ENCODE measurements around the gene FTL.

The FTL gene

DNA sequence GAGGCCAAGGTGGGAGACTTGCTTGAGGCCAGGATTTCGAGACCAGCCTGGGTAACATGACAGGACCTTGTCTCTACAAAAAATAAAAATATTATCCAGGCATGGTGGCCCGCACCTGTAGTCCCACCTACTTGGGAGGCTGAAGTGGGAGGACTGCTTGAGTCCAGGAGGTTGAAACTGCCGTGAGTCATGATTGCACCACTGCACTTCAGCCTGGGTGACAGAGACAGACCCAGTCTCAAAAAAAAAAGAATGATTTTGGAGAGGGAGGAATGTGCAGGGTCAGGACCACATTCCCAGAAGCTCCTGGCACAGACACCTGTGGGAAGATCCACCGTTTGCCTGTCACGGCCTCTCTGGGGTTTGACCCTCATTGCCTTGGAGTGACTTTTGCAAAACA is 19.7 kb upstream of the FTL start:
- TF ChIP-seq EZH2phosphoT487 (IDR thresholded peaks at IDR 0.05; ENCODE audit: borderline replicate concordance, low read length): no peak
- TF ChIP-seq, protein P1, sequence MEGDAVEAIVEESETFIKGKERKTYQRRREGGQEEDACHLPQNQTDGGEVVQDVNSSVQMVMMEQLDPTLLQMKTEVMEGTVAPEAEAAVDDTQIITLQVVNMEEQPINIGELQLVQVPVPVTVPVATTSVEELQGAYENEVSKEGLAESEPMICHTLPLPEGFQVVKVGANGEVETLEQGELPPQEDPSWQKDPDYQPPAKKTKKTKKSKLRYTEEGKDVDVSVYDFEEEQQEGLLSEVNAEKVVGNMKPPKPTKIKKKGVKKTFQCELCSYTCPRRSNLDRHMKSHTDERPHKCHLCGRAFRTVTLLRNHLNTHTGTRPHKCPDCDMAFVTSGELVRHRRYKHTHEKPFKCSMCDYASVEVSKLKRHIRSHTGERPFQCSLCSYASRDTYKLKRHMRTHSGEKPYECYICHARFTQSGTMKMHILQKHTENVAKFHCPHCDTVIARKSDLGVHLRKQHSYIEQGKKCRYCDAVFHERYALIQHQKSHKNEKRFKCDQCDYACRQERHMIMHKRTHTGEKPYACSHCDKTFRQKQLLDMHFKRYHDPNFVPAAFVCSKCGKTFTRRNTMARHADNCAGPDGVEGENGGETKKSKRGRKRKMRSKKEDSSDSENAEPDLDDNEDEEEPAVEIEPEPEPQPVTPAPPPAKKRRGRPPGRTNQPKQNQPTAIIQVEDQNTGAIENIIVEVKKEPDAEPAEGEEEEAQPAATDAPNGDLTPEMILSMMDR (IDR thresholded peaks at IDR 0.05; ENCODE audit: low read depth, low read length, poor library complexity, severe bottlenecking): no peak
- Histone ChIP-seq H4K20me1 (ENCODE audit: control insufficient read depth, insufficient read depth, low read depth, low read length) (no peaks in the 10 kb centered on the region), H3K4me1 (ENCODE audit: control insufficient read depth, low read length) (peaks cover 8% of the 10 kb centered on the region), H3K4me2 (ENCODE audit: low read length) (no peak overlapping the region), H3K27me3 (ENCODE audit: control insufficient read depth, low read length) (no peaks in the 10 kb centered on the region), H3K9me3 (ENCODE audit: control insufficient read depth, insufficient read depth, low read length) (peaks cover 14% of the 10 kb centered on the region), H3K79me2 (ENCODE audit: control insufficient read depth, low read length) (no peaks in the 10 kb centered on the region), H3K27ac (ENCODE audit: low read depth, low read length) (no peak overlapping the region), H3K36me3 (ENCODE audit: control insufficient read depth, low read length) (no peaks in the 10 kb centered on the region), H3K9me2 (replicated peaks; ENCODE audit: control insufficient read depth, low read length) (no peaks in the 10 kb centered on the region), H3K4me3 (ENCODE audit: low read length) (no peak overlapping the region), H3F3A (ENCODE audit: control insufficient read depth, insufficient read depth) (no peaks in the 10 kb centered on the region)

DNA sequence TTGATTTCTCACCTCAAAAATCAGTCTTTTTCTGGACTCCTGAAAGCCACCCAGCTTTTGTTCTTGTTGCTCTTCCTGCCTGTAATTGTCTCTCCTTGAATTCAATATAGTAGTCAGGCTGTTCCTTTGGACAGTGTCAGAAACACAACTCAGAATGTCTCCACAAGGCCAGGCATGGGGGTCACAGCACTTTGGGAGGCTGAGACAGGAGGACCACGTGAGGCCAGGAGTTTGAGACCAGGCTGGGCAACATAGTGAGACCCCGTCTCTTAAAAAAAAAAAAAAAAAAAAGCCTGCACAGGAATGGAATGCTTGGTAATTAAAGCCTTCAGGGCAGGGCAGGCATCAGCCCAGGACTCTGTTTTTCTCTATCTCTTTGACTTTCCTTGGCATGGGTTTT is 19.3 kb upstream of the FTL start:
- Histone ChIP-seq H3K9me2 (replicated peaks; ENCODE audit: control insufficient read depth, low read length) (no peaks in the 10 kb centered on the region), H4K20me1 (ENCODE audit: control insufficient read depth, insufficient read depth, low read depth, low read length) (no peaks in the 10 kb centered on the region), H3F3A (ENCODE audit: control insufficient read depth, insufficient read depth) (no peaks in the 10 kb centered on the region), H3K4me3 (ENCODE audit: low read length) (no peak overlapping the region), H3K36me3 (ENCODE audit: control insufficient read depth, low read length) (no peaks in the 10 kb centered on the region), H3K27me3 (ENCODE audit: control insufficient read depth, low read length) (no peaks in the 10 kb centered on the region), H3K79me2 (ENCODE audit: control insufficient read depth, low read length) (no peaks in the 10 kb centered on the region), H3K9me3 (ENCODE audit: control insufficient read depth, insufficient read depth, low read length) (peaks cover 14% of the 10 kb centered on the region), H3K4me1 (ENCODE audit: control insufficient read depth, low read length) (peaks cover 12% of the 10 kb centered on the region), H3K4me2 (ENCODE audit: low read length) (no peak overlapping the region), H3K27ac (ENCODE audit: low read depth, low read length) (no peak overlapping the region)
- TF ChIP-seq EZH2phosphoT487 (IDR thresholded peaks at IDR 0.05; ENCODE audit: borderline replicate concordance, low read length): no peak
- TF ChIP-seq, protein P1 (IDR thresholded peaks at IDR 0.05; ENCODE audit: low read depth, low read length, poor library complexity, severe bottlenecking): no peak

DNA sequence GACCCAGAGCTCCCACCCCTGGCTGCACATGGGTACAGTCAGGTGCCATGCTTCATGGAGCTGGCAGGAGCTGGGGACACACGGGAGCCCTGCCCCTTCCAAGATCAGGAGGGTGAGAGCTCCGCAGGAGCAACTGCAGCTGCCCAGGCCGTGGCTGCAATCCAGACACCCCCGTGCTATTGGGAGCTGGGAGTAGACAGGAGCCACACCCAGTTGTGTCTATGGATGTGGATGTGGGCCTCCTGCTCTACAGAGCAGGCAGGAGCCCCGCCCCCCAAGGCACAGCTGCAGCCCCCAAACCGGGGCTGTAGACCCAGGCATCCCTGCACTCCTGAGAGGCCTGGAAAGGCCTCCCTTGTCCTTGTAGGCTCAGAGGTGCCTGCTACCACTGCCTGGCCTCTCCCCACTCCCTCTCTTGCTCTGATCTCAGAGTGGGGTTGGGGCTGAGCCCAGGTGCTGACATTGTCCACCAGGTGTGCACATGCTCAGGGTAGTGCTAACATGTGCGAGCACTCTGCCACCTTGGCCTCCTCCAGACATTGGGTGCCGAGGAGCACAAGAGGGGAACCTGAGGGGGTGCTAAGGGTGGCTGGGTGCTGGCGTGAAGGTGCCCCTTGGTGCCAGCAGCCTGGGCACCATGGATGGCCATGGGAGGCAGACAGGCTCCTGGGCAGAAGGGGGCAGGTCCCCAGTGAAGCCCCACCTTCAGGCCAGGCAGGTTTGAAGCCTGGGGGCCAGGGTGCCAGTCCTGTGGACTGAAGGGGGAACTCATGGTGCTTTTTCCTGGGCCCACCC is 18.4 kb upstream of the FTL start:
- no peaks in the 10 kb centered on the region for H3K9me2 ChIP-seq (replicated peaks; ENCODE audit: control insufficient read depth, low read length)
- TF ChIP-seq, protein P1 (IDR thresholded peaks at IDR 0.05; ENCODE audit: low read depth, low read length, poor library complexity, severe bottlenecking): no peak
- no peak for TF ChIP-seq EZH2phosphoT487 (IDR thresholded peaks at IDR 0.05; ENCODE audit: borderline replicate concordance, low read length)
- peaks cover 14% of the 10 kb centered on the region for H3K9me3 ChIP-seq (ENCODE audit: control insufficient read depth, insufficient read depth, low read length)
- H3K4me1 ChIP-seq (ENCODE audit: control insufficient read depth, low read length): peaks cover 20% of the 10 kb centered on the region
- H4K20me1 ChIP-seq (ENCODE audit: control insufficient read depth, insufficient read depth, low read depth, low read length): no peaks in the 10 kb centered on the region
- H3K27me3 ChIP-seq (ENCODE audit: control insufficient read depth, low read length): no peaks in the 10 kb centered on the region
- no peaks in the 10 kb centered on the region for H3F3A ChIP-seq (ENCODE audit: control insufficient read depth, insufficient read depth)
- H3K27ac ChIP-seq (ENCODE audit: low read depth, low read length): no peak overlapping the region
- no peaks in the 10 kb centered on the region for H3K36me3 ChIP-seq (ENCODE audit: control insufficient read depth, low read length)
- no peak overlapping the region for H3K4me3 ChIP-seq (ENCODE audit: low read length)
- no peak overlapping the region for H3K4me2 ChIP-seq (ENCODE audit: low read length)
- H3K79me2 ChIP-seq (ENCODE audit: control insufficient read depth, low read length): no peaks in the 10 kb centered on the region
